ENCODE data around the gene KRTAP12-2.
"Not testable (repeated sequence)": the region's sequence is repeated elsewhere in the genome, so short reads cannot be mapped to it uniquely, and the experiment has no call there.

KRTAP12-2 gene

DNA sequence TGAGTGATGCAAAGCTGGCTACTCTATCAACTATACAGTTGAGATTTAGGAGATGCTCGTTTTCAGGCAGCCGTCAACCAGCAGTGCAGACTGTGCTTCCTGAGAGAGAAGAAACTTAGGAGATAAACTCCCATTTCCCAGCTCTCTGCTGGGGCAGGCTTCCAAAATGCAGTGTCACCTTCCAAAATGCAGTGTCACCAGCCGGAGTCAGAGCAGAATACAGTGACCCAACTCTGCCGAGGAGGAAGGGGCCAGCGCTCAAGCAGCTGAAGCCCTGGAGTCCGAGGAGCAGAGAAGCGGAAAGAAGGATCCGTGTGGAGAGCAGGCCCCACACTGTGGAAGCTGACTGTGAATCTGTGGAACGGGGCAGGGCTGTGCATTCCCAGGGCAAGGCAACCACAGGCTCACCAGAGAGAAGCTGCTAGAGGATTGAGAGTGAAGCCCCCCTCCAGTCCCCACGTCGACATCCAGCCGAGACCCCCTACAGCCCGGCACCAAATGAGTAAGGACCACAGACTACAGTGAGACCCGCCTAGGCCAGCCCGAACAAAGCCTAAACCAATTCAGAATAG is 15.9 kb upstream of the KRTAP12-2 start:
- no peak for DNase-seq

DNA sequence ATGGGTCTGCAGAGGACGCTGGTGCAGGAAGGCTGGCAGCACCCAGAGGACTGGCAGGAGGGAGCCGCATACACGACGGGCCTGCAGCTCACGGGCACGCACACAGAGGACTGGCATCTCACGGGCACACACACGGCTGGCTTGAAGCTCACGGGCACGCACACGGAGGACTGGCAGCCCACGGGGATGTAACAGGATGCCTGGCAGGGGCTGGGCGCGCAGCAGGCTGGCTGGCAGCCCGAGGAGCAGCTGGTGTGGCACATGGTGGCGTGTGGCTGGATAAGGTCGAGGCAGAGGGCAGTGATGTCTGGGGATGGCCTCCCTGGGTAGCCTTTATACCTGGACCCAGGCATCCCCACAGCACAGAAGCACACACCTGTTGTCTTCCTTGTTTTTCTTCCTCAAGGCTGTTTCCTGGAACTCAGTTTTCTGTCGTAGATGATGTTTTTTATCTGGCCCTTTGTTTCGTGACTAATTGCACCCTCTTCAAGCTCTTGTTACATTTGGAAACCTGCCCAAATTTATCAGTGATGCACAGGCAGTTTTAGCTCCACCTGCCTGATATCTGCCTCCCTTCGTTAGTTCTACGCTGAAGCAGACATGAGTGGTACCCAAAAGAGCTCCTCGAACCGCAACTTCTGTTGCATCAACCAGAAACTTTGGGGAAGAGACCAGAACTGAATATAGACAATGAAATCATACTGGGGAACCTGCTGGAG is 15.3 kb upstream of the KRTAP12-2 start, which contains the start of gene KRTAP12-1:
TSS of gene KRTAP12-1 (minus strand) at position 303 of the 719 bp plus-strand sequence. CDS start at position 263, 40 bp downstream.
- DNase-seq = no peak

DNA sequence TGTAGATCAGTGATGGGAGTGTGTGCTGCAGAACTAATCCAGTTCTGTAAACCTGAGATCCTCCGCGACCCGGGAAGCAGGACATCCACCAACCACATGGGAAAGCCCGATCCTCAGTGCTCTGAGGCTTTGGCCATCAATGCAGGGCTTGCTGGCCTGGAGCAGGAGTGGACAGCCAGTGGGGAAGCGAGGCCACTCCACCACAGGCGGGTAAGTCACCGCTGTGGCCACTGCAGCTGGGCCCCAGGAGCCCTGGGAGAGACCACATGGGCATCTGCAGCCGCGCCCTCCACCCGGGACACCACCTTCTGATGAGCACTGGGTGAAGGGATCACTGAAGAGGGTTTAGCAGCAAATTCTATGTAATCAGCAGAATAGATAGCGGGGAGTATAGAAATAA is 14.4 kb upstream of the KRTAP12-2 start:
- DNase-seq = no peak

DNA sequence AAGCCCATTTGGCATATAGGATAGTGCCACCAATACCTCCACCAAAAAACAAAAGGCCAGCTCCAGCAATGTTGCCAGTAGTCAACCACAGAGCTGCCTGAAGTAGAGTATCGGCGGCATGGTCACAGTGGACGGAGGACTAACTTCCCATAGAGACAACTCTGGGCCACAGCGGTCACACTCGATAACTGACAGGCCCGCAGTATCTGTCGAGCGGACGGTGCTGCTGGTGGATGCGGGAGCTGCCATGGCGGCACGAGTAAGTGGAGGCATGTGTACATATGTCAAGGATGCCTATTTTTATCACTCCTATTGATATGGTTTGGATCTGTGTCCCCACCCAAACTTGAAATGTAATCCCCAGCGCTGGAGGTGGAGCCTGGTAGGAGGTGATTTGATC is 11.2 kb upstream of the KRTAP12-2 start:
- DNase-seq = no peak

DNA sequence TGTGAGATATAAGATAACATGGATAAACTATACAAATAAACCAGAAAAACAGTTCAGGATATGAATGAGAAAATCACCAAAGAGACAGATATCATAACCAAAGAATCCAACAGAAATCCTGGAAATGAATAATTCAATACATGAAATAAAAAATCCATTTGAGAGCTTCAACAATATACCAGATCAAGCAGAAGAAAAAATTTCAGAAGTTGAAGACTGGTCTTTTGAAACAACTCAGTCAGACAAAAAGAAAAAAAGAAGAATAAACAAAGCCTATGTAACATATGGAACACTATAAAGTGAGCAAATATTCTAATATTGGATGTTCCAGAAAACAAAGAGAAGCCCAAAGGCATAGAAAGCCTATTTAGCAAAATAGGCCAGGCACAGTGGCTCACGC is 5.2 kb upstream of the KRTAP12-2 start:
- no peak for DNase-seq

DNA sequence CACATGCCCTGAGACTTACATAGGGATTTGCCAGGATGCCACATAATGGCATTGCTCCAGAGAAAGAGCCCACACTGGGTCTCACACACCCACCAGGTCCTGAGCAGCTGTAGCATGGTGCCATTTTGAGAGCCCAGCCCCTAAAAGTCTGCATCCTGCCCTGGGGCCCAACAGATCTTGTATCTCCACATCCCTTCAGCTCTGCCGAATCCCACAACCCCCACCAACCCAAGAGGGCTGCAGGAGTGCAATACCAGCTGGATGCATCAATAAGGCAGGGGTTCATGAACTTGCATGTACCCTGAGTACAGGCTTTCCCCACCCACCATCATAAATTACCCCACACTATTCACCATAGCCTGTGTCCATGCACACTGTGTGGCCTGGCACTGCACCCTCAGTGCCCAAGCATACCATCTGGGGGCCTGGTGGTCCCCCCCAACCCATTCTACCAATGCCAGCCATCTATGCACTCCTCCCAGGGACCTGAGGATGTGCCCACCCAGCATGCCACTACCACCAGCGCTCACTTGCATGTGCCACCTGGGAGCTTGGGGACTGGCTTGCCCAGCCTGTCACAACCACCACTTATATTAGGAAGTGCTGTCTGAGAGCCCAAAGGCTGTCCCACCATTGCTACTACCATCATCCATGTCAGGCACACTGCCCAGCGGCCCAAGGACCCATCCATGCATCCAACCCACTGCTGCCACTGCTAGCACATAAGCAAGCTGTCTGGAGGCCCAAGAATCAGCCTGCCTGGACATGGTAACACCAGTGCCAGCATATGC is 4.1 kb upstream of the KRTAP12-2 start:
- DNase-seq = no peak

DNA sequence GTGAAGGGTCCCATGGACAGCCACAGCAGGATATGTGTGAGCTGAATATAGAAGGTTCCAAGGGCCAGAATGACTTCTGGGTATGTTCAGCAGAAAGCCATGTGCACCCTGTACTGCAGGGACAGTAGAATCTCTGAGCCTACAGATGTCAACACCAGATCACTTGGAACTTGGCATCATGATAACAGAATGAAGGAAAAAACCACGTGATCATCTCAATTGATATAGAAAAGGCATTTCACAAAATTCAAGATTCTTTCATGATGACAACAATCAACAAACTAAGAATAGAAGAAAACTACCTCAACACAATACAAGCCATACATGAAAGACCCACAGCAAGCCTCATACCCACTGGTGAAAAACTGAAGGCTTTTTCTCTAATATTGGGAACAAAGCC is 885 bp upstream of the KRTAP12-2 start:
- DNase-seq = no peak

DNA sequence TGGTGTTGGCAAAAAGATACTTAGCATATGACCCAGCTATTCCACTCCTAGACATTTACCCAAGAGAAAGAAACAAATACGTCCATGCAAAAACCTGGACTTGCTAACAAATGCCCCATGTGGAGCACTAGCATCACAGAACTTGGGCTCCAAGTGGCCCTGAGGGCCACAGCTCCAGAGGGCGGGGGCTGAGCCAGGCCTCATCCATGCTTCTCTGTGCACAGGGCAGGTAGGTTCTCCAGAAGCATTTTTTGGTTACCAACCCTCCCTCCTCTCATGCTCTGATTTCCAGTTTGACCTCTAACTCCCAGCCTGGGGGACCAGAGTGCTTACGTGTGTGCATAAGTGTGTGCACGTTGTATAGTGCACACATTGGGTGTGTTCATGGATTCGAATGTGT is 2.0 kb downstream of the KRTAP12-2 start:
- DNase-seq = no peak

DNA sequence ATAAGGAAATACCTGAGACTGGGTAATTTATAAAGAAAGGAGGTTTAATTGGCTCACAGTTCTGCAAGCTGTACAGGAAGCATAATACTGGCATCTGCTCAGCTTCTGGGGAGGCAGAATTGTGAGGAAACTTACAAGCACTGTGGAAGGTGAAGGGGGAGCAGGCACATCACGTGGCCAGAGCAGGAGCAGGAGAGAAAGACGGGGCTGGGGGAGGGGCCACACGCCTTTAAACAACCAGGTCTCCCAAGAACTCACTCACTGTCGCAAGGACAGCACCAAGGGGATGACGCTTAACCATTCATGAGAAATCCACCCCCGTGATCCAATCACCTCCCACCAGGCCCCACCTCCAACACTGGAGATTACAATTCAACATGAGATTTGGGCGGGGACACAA is 5.2 kb downstream of the KRTAP12-2 start:
- DNase-seq = not testable (repeated sequence)

DNA sequence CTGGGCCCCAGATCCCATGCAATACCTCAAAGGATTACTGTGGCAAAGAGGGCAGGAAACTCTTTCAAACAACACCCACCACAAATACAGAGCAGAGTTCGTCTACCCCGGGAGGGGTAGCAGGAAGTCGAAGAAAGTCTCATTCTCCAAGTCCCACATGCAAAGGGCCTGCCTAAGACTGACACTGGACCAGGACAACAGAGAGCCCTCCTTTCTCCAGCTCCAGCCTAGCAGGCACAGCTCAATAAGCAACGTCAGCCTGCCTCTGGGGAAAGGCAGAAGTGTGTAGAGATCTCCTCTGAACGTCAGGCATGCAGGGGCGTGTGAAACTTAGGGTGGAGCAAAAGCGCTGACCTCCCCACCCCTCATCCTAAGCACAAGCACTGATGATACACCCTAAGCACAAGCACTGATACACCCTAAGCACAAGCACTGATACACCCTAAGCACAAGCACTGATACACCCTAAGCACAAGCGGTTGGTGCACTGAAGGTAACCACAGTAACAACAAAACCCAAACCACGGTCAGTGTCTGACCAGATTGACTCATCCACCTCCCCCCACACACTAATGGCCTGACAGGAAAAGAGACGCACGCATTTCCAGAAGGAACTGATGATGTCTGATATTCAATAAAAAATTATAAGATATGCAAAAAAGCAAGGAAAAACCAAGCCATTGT is 7.7 kb downstream of the KRTAP12-2 start:
- no peak for DNase-seq

DNA sequence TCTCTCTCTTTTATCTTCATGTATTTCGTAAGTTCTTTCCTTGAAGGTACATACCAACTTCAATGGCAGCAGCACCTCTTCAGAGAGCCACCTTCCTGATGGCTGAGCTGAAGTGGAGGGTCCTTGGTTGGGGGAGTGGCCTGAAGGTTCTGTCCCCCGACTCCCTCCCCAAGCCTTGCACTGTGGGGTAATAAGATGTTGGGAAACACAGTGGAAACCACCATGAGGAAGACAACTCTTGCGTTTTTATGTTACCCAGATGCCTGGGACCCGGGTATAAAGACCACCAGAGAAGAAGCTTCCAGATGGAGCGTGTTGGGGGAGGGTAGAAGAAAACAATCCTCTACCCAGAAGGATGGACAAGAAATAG is 8.2 kb downstream of the KRTAP12-2 start:
- DNase-seq = no peak

DNA sequence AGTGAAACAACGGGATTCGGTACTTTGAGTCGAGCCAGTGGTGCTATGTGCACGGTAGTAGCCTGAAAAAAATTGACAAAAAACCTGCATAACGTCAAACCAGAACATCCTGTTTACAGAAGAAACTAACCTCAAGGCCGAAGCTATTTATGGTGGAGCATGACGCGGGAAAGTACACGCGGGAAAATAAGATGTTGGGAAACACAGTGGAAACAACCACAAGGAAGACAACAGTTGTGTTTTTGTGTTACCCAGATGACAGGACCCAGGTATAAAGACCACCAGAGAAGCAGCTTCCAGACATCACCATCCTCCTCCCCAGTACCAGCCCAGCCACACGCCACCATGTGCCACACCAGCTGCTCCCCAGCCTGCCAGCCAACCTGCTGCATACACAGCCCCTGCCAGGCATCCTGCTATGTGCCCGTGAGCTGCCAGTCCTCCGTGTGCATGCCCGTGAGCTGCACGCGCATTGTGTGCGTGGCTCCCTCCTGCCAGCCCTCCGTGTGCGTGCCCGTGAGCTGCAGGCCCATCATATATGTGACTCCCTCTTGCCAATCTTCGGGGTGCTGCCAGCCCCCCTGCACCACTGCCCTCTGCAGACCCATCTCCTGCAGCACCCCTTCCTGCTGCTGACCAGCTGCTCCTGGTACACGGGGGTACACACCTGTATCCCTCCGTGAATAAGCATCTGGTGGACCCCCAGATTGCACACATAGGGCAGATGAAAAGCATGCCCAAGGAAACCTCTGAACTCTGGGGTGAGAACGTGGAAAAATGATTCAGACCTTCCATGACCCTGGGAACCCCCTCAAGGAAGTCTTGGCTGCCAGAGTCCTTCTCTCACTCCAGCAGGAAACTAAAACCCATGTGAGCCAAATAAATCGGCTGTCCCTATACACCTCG is 8.8 kb downstream of the KRTAP12-2 start, which contains the start of gene KRTAP12-3:
TSS of gene KRTAP12-3 (plus strand) at position 298 of the 906 bp plus-strand sequence. CDS start at position 346, 48 bp downstream.
- peak; percentile 32 for DNase-seq

DNA sequence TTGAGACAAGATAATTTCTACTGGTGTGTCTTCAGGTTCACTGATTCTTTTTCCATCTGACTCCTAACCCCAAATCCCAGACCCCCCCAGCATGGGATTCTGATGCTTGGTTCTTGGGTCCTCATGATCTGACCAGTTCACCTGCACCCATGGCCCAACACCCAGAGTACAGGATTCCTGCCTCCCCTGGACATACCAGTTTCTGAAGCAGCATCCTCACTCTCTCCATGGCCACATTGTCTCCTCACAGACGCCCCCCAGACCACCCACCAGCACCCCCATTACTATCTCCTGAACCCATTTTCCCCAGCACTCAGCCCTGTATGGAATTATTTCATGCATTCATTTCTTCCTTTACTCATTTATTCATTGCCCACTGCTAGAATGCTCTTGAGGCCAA is 9.9 kb downstream of the KRTAP12-2 start:
- DNase-seq = no peak

DNA sequence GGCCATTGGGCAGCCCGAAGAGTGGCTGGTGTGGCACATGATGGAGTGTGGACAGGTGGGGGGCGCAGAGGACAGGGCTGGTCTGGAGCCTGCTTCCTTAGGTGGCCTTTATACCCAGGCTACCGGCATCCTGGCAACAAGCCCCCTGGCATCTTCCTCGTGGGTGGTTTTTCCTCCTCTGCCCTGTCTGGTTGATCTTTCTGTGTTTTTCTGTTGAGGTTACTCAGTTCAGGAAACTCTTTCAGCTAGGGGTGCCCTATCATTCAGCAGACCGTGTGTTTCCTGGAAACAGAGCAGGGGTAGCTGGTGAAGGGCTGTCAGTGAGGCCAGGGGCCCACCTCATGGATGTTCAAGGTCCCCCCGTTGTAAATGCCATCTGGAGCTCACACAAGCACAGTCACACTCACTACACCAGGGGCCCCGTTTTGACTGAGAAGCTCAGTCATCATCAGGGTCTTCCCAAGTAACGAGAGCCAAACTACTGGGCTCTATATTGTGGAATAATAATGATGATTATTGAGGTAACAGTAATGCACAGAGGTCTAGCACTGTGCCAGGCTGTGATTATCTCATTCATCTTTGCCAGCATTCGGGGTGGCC is 12.1 kb downstream of the KRTAP12-2 start, which contains the start of gene KRTAP12-4:
TSS of gene KRTAP12-4 (minus strand) at position 84 of the 600 bp plus-strand sequence. CDS start at position 39, 45 bp downstream.
- no peak for DNase-seq

DNA sequence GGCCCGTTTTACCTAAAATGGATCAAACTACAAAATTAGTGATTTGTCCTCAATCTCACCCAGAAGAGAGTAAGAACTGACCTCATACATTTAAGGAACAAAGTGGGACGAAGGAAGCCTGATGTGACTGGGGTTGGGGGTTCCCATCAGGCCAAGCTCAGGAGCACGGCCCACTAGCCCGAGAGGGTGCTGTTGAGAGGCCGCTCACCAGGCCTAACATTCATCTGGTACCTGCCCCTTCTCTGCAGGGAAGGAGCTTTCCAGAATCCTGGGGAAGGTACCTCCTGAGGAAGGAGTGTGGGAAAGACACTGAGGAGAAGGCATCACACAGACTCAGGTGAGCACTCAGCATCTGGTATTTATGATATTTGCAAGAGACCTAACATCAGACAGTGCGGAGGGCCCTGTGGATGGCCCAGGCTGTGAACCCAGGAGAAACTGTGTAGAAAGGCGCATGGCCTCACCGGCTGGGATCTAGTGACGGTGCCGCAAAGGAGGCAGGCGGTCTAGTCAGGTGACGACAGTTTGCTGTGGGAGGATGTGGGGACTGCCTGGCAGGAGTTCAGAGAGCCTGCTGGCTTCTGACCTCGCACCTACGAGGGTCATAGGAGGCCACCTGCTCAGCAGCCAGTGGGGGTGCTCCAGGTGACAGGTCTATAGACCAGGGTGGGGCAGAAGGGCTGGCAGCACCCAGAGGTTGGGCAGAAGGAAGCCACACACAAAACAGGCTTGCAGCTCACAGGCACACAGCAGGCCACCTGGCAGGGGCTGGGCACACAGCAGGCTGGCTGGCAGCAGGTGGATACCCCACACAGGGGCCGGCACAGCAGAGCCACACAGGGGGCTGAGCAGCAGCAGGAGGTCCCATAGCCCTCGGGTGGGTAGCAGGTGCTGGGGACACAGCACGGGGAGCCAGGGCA is 12.8 kb downstream of the KRTAP12-2 start:
- peak; percentile 33 for DNase-seq

DNA sequence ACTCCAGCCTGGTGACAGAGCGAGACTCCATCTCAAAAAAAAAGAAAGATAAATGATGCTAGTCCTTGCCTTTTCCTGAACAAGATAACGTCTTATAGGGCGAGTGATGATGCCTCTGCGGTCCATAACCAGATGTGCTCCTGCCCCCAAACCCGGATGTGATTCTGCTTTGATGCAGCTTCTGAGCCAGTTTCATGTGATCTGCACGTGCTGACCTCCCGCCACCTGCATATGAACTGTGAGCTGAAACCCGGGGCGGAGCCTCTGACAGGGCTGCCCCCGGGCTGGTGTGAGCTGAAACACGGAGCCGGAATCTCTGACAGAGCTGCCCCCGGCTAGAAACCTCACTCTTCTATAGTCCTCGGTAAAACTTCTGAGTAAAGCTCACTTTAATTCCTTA is 13.6 kb downstream of the KRTAP12-2 start:
- DNase-seq = no peak

DNA sequence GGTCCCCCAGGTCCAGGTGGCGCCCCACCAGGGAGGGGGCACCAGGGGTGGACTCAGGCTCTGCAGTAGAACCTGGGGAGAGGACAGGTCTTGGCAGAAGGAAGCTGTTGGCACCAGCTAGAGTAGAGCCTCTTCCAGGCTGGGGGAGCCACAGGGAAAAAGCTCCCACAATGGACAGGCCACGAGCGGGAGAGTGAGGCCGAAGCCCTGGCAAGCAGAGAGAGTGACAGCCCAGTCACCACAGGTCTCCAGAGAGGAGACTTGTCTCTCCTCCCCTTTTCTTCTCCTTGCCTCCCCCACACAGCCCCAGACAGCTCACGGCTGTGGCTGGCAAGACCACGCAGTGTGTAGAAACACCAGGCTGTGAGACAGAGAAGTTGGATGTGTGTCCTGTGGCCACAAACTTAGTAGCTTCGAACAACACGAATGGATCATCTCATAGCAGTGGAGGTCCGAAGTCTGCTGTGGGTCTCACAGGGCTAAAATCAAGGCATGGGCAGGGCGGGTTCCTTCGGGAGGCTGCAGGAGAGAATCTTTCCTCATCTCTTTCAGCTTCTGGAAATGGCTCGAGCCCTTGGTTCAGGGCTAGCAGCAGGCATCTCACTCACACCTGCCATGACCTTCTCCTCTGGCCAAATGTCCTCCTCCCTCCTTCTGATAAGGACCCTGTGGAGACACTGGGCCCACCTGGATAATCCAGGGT is 15.6 kb downstream of the KRTAP12-2 start:
- DNase-seq = no peak

DNA sequence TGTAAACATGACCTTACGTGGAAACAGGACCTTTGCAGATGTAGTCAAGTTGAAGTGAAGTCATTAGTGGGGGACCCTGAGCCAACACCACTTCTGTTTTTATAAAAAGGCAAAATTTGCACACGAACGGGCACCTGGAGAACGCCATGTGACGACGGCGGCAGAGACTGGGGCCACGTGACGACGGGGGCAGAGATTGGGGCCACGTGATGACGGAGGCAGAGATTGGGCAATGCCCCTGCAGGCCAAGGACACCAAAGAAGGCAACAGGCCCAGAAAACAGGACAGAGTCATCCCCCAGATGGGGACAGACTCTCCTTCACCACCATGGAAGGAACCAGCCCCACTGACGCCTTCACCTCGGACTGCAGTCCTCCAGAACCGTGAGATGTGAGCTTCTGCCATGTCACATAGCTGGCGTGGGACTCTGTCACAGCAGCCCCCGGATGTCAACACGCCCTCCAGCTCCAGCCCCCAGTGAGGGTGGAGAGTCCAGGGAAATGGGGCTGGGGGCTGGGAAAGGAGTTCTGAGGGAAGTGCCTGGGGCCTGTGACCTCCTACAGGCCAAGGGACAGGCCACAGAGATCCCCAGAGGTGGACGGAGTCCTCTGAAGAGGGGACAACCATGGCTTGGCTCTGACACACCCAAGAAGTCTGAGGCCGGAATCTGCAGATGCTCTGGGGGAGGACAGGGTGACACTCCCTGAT is 16.3 kb downstream of the KRTAP12-2 start:
- no peak for DNase-seq

DNA sequence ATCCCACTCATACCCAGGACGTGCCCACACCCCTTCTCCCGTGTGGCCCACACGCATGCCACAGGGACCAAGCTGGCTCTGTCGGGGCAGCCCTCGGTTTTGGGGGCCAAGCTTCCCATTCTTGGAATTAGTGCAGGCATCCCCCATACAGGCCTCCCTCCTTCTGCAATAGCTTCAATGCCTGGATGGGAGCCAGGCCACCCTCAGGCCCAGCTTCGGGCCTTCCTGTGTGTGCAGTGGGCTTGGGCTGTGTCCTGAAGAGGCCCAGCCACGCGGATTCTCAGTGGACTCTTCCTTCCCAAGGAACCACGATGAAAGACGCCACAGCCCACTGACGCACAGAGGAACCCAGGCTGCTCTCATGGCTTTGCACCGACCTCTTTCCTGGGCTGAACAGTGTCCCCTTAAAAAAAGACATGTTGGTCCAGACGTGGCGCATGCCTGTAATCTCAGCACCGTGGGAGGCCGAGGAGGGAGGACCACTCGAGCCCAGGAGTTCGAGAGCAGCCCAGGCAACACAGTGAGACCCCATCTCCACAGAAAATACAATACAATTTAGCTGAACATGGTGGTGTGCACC is 17.1 kb downstream of the KRTAP12-2 start:
- DNase-seq = no peak
